Measurements from ENCODE around the gene SERPINE2. TPM values are rescaled to one million over a fixed set of nuclear protein-coding genes. Genes with fewer than 3 reads are reported as not detected.

Gene SERPINE2, protein sequence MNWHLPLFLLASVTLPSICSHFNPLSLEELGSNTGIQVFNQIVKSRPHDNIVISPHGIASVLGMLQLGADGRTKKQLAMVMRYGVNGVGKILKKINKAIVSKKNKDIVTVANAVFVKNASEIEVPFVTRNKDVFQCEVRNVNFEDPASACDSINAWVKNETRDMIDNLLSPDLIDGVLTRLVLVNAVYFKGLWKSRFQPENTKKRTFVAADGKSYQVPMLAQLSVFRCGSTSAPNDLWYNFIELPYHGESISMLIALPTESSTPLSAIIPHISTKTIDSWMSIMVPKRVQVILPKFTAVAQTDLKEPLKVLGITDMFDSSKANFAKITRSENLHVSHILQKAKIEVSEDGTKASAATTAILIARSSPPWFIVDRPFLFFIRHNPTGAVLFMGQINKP
- total RNA-seq (8.8 and 15.5 TPM in 2 replicates), polyA plus RNA-seq (2.5 and 4.0 TPM in 2 replicates), polyA minus RNA-seq (2.3 and 5.9 TPM in 2 replicates), Bru-seq, nascent RNA (percentile 36 among the genes with signal in this experiment), BruChase-seq, experiment 1, labeled RNA remaining after a 6-hour chase (percentile 45 among the genes with signal in this experiment), BruChase-seq, experiment 2, labeled RNA remaining after a 2-hour chase (percentile 45 among the genes with signal in this experiment)
- polyA plus RNA-seq (2011; cell fraction: cytosol; rRNA removed): 2.9 and 3.4 TPM in 2 replicates
- 2.4 and 3.1 TPM in 2 replicates for polyA plus RNA-seq (2011; cell fraction: nucleus; rRNA removed)
- 12.5 and 20.1 TPM in 2 replicates for polyA plus RNA-seq (2012)
- polyA minus RNA-seq (2011; cell fraction: cytosol; rRNA and poly(A)+ RNA removed): 1.4 TPM
- 1.5 and 3.3 TPM in 2 replicates for polyA minus RNA-seq (2011; cell fraction: nucleus; rRNA and poly(A)+ RNA removed)
- long read RNA-seq, transcript SERPINE2-202 (9 exons, 2,161 nt): major isoform, 32 of 41 reads
- long read RNA-seq, partial matches to known transcripts: 2 of 41 reads
- long read RNA-seq, other reads (novel, unspliced or antisense): 5 of 41 reads

GRCh38 chr2:224039080-224039769 lies at the start of gene SERPINE2:
SERPINE2 (minus strand) TSS chr2:224039286; CDS start chr2:224001900, 37,386 bp downstream.
- BruUV-seq (replicated peaks): no TSS peak
- peak within 1 kb of the TSS; percentile 32 to 73 (median 41) for H3K4me3 ChIP-seq (replicated peaks in 1 of 3; ENCODE audit: insufficient read depth in 1 of 3, low read depth in 1 of 3, low read length in 3 of 3)
- H3K9ac ChIP-seq (replicated peaks; ENCODE audit: extremely low read depth, insufficient read depth, low read length): peak within 1 kb of the TSS; percentile 39
- H3K4me1 ChIP-seq (ENCODE audit: control insufficient read depth, extremely low read depth, insufficient read depth, low read length): peaks cover 6% of the 10 kb centered on the region
- intact Hi-C loops (cut with micrococcal nuclease): loop anchor here (1.0 to 5.0 kb wide), 6 partner anchors 69 to 245 kb away; no protein-coding TSS in a partner anchor
- TF ChIP-seq JUN (IDR thresholded peaks at IDR 0.05; ENCODE audit: borderline replicate concordance, insufficient read depth, insufficient read length, low read depth): no peak
- TF ChIP-seq EZH2 (IDR thresholded peaks at IDR 0.05; ENCODE audit: borderline replicate concordance, low read depth, low read length, severe bottlenecking): peak; percentile 8
- H3K27ac ChIP-seq (ENCODE audit: insufficient read depth, low read depth, low read length): no peak within 1 kb of the TSS
- H4K20me1 ChIP-seq (replicated peaks; ENCODE audit: control insufficient read depth, extremely low read depth, insufficient read depth, low read length): no peaks in the 10 kb centered on the region
- FAIRE-seq: no peak
- no peaks in the 10 kb centered on the region for H3K9me3 ChIP-seq (replicated peaks; ENCODE audit: control insufficient read depth, insufficient read depth, low read length)
- H3K79me2 ChIP-seq (ENCODE audit: control insufficient read depth, insufficient read depth, low read length): no peaks in the 10 kb centered on the region
- peaks cover 29 to 41% of the 10 kb centered on the region in 2 experiments for H3K27me3 ChIP-seq (ENCODE audit: control insufficient read depth in 2 of 2, insufficient read depth in 2 of 2, low read length in 2 of 2)
- POLR2A ChIA-PET: no interaction called here
- peak within 1 kb of the TSS; percentile 71 for H3K4me2 ChIP-seq (ENCODE audit: insufficient read depth, low read length)
- H3K36me3 ChIP-seq (ENCODE audit: control insufficient read depth in 2 of 2, extremely low read depth in 1 of 2, insufficient read depth in 2 of 2, low read length in 2 of 2): no peaks in the 10 kb centered on the region
- dilution Hi-C loops (cut with MboI; ENCODE audit: extremely low pct_ligation_motif_present, low sequenced_read_pairs): no loop called here
- CTCF ChIA-PET: interaction anchor here (0.6 to 2.3 kb wide), 6 partner anchors 44 to 244 kb away, joined by 3 to 22 read pairs (median 7); no protein-coding TSS in a partner anchor
- H3K9me1 ChIP-seq (replicated peaks; ENCODE audit: control insufficient read depth, extremely low read depth, insufficient read depth, low read length): no peaks in the 10 kb centered on the region
- DNase-seq (ENCODE audit: low read depth, low spot score): peak; percentile 41
- peak within 1 kb of the TSS; percentile 85 for H2AFZ ChIP-seq (ENCODE audit: low read depth, low read length)

All from endothelial cell of umbilical vein (primary cell).